Measurements from ENCODE around the gene SWSAP1.

SWSAP1 gene

GRCh38 chr19:11364935-11365334, 9.5 kb upstream of the SWSAP1 start:
- no peak for TF ChIP-seq GATA2 (IDR thresholded peaks at IDR 0.05; ENCODE audit: low read depth, low read length)
- TF ChIP-seq GATA3 (IDR thresholded peaks at IDR 0.05; ENCODE audit: low read depth, low read length), result no peak

DNA sequence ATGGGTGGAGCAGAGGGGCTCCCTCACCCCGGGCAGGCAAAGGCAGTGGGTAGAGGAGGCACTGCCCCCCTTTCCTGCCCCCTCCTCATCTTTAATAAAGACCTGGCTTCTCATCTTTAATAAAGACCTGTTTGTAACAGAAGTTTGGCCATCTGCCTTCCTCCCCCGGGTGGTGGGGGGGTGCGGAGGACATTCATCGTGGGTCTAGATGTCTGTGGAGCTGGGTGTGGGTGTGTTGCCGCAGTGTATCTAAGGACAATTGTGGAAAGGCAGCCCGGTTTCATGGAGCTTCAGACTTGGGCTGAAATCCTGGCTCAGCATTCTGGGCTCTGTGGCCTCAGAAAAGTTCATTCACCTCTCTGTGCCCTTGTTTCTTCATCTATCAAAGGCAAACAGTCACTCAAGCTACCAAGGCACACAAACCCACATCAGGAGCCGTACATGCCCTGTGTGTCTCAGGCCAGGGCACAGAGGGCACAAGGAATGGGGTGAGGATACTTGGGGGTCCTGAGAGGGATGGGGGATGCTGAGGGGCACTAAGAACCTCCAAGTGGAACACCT, 8.8 kb upstream of the SWSAP1 start:
- TF ChIP-seq GATA2 (IDR thresholded peaks at IDR 0.05; ENCODE audit: low read depth, low read length) (no peak), GATA3 (IDR thresholded peaks at IDR 0.05; ENCODE audit: low read depth, low read length) (no peak)

GRCh38 chr19:11367528-11367927, 6.9 kb upstream of the SWSAP1 start:
- TF ChIP-seq GATA2 (IDR thresholded peaks at IDR 0.05; ENCODE audit: low read depth, low read length) (no peak), GATA3 (IDR thresholded peaks at IDR 0.05; ENCODE audit: low read depth, low read length) (no peak)

GRCh38 chr19:11370744-11371143, 3.7 kb upstream of the SWSAP1 start:
- no peak for TF ChIP-seq GATA2 (IDR thresholded peaks at IDR 0.05; ENCODE audit: low read depth, low read length)
- no peak for TF ChIP-seq GATA3 (IDR thresholded peaks at IDR 0.05; ENCODE audit: low read depth, low read length)

- no peak for TF ChIP-seq GATA3 (IDR thresholded peaks at IDR 0.05; ENCODE audit: low read depth, low read length)
- no peak for TF ChIP-seq GATA2 (IDR thresholded peaks at IDR 0.05; ENCODE audit: low read depth, low read length)
These were observed 1.1 kb upstream of the SWSAP1 start for GRCh38 chr19:11373166-11373884.

GRCh38 chr19:11373885-11374432, 507 bp upstream of the SWSAP1 start:
- TF ChIP-seq GATA3 (IDR thresholded peaks at IDR 0.05; ENCODE audit: low read depth, low read length), result no peak
- no peak for TF ChIP-seq GATA2 (IDR thresholded peaks at IDR 0.05; ENCODE audit: low read depth, low read length)

GRCh38 chr19:11375143-11375948, 880 bp downstream of the SWSAP1 start:
- TF ChIP-seq GATA3 (IDR thresholded peaks at IDR 0.05; ENCODE audit: low read depth, low read length) (no peak), GATA2 (IDR thresholded peaks at IDR 0.05; ENCODE audit: low read depth, low read length) (no peak)

DNA sequence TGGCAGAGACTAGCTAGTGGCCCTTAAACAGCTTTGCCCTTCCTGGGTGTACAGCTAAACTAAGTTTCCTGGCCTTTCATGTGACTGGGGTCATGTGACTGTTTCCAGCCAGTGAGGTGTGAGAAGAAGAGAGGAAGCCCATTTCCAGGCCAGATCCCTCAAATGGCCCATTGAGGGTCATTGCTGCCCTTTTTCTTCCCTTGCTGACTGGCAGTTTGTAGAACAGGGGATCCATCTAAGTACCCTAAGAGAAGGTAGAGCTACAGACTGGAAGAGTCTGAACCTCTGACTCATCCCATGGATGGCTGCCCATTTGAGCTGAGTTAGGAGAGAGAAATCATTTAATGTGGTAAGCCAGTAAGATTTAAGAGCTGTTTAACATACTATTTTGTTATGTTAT, 2.8 kb downstream of the SWSAP1 start:
- TF ChIP-seq GATA2 (IDR thresholded peaks at IDR 0.05; ENCODE audit: low read depth, low read length), result no peak
- TF ChIP-seq GATA3 (IDR thresholded peaks at IDR 0.05; ENCODE audit: low read depth, low read length), result no peak

GRCh38 chr19:11377756-11378155, 3.3 kb downstream of the SWSAP1 start:
- TF ChIP-seq GATA3 (IDR thresholded peaks at IDR 0.05; ENCODE audit: low read depth, low read length) (no peak), GATA2 (IDR thresholded peaks at IDR 0.05; ENCODE audit: low read depth, low read length) (no peak)

GRCh38 chr19:11378319-11379189, 4.1 kb downstream of the SWSAP1 start:
- TF ChIP-seq GATA2 (IDR thresholded peaks at IDR 0.05; ENCODE audit: low read depth, low read length), result no peak
- TF ChIP-seq GATA3 (IDR thresholded peaks at IDR 0.05; ENCODE audit: low read depth, low read length), result no peak

GRCh38 chr19:11379857-11380350, 5.4 kb downstream of the SWSAP1 start:
- TF ChIP-seq GATA3 (IDR thresholded peaks at IDR 0.05; ENCODE audit: low read depth, low read length) (no peak), GATA2 (IDR thresholded peaks at IDR 0.05; ENCODE audit: low read depth, low read length) (no peak)

GRCh38 chr19:11380653-11381537, 6.4 kb downstream of the SWSAP1 start:
- no peak for TF ChIP-seq GATA3 (IDR thresholded peaks at IDR 0.05; ENCODE audit: low read depth, low read length)
- no peak for TF ChIP-seq GATA2 (IDR thresholded peaks at IDR 0.05; ENCODE audit: low read depth, low read length)
